Kidney (tissue), 14 donors: Measurements from ENCODE around the gene PHACTR4. TPM values are rescaled to one million over a fixed set of nuclear protein-coding genes. Genes with fewer than 3 reads are reported as not detected.

ENCODE experiments used
- DNase-seq, 5 donors: peaks; one replicate each; pipeline ENCODE4 v3.0.0-alpha.2; 2013 to 2020
- FAIRE-seq: peaks from 2 replicates; lab custom pipeline; 2012; peaks lifted over from hg19 to GRCh38; lab: Jason Lieb, UNC
- H3K27ac ChIP-seq, 2 donors: one replicate each; pipeline ENCODE4 v1.7.0; 2013; ENCODE audit warnings: low read depth in 2 of 2, low read length in 2 of 2, inconsistent platforms in 1 of 2
- H3K27me3 ChIP-seq: one replicate; pipeline ENCODE4 v1.7.1; 2013; ENCODE audit warnings: low read length, inconsistent platforms; ENCODE audit not compliant: control insufficient read depth, insufficient read depth
- H3K36me3 ChIP-seq, 3 donors: one replicate each; pipeline versions ENCODE4 v1.7.0 to v1.7.1; 2013; ENCODE audit warnings: low read length in 3 of 3, control low read depth in 1 of 3, inconsistent platforms in 1 of 3; ENCODE audit not compliant: insufficient read depth in 3 of 3, control insufficient read depth in 2 of 3
- H3K4me1 ChIP-seq, 3 donors: one replicate each; pipeline versions ENCODE4 v1.7.0 to v1.7.1; 2013; ENCODE audit warnings: low read length in 3 of 3, inconsistent platforms in 1 of 3, low read depth in 1 of 3; ENCODE audit not compliant: control insufficient read depth in 2 of 3, insufficient read depth in 2 of 3
- H3K4me3 ChIP-seq, 3 donors: one replicate each; pipeline versions ENCODE4 v1.7.0 to v1.8.1; 2013; ENCODE audit warnings: low read length in 3 of 3, control low read depth in 1 of 3, inconsistent platforms in 1 of 3
- H3K9ac ChIP-seq, 3 donors: one replicate each; pipeline versions ENCODE4 v1.7.0 to v1.7.1; 2013; ENCODE audit warnings: low read length in 3 of 3, control low read depth in 1 of 3, inconsistent platforms in 1 of 3
- H3K9me3 ChIP-seq, 3 donors: one replicate each; pipeline versions ENCODE4 v1.7.0 to v1.7.1; 2013; ENCODE audit warnings: low read length in 3 of 3, control low read depth in 1 of 3, inconsistent platforms in 1 of 3; ENCODE audit not compliant: control insufficient read depth in 2 of 3, insufficient read depth in 1 of 3
- intact Hi-C: fragments of 100-400 bp; cut with DNase I; formaldehyde crosslinking; loops from one replicate; pipeline ENCODE4 v1.11.1; 2022
- polyA plus RNA-seq: library from polyadenylated mRNA; stranded (reverse); fragments of 350-450 nt; fragmentation: Illumina TruSeq; extraction: RNeasy Lipid Tissue Mini Kit (QIAGEN cat#74804); gene quantifications from one replicate; pipeline ENCODE4 v1.2.3, GENCODE V29; 2014; ENCODE audit warnings: low read depth, low replicate concordance; ENCODE audit not compliant: insufficient read depth
- total RNA-seq: library from RNA; stranded (reverse); fragmentation: NEBNext Ultra II Directional; extraction: Animal tissue kit (Norgen Biotek cat#: 25700); gene quantifications from one replicate; pipeline ENCODE4 v1.2.1, GENCODE V29; 2021
- TF ChIP-seq, protein P1 (sequence below): IDR thresholded peaks from 3 replicates; pipeline ENCODE4 v1.5.1; 2012; ENCODE audit warnings: mild to moderate bottlenecking, moderate library complexity, borderline replicate concordance; ENCODE audit not compliant: insufficient read depth; ENCODE audit errors: extremely low read depth
- donor health status: control.
- donor health status: control.
- donor health status: control.
- donor health status: control.
- donor health status: control.
- donor health status: DM: yes; HTN: yes; CAD: no.
- donor health status: Normal renal cell carcinoma (clear cell type).

Gene PHACTR4
- total and polyA plus RNA-seq, 2 donors from 2014 or later: 23.2 to 51.5 TPM

DNA sequence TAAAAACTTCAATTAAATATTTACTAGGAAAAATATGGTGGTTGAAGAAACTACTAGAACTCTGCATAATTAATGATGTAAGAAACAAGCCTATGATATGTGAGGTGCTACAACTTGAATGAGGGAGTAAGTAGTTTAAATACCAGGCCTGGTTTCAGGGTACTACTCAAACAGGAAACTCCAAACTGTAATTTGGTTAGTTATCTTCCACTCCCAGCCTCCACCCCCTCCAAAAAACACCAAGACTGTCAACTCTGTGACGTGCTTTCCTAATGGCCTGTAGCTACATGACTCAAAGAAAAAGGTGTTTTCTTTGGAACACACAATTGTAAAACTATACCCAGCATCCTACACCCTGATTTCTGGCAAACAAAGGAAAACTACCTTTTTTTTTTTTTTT, 80.4 kb downstream of the PHACTR4 start:
- H3K9me3 ChIP-seq: no peaks in the 10 kb centered on the region
- no peak overlapping the region for H3K9ac ChIP-seq
- H3K4me1 ChIP-seq: no peaks in the 10 kb centered on the region
- FAIRE-seq (no peak), DNase-seq (peak in 1 of 5 donors; percentile 14)
- H3K27ac ChIP-seq: no peak overlapping the region
- H3K4me3 ChIP-seq: no peak overlapping the region
- intact Hi-C loops: no loop called here
- no peaks in the 10 kb centered on the region for H3K27me3 ChIP-seq
- peaks cover 0 to 2% (median 0%) of the 10 kb centered on the region in 3 donors for H3K36me3 ChIP-seq
- TF ChIP-seq, protein P1, sequence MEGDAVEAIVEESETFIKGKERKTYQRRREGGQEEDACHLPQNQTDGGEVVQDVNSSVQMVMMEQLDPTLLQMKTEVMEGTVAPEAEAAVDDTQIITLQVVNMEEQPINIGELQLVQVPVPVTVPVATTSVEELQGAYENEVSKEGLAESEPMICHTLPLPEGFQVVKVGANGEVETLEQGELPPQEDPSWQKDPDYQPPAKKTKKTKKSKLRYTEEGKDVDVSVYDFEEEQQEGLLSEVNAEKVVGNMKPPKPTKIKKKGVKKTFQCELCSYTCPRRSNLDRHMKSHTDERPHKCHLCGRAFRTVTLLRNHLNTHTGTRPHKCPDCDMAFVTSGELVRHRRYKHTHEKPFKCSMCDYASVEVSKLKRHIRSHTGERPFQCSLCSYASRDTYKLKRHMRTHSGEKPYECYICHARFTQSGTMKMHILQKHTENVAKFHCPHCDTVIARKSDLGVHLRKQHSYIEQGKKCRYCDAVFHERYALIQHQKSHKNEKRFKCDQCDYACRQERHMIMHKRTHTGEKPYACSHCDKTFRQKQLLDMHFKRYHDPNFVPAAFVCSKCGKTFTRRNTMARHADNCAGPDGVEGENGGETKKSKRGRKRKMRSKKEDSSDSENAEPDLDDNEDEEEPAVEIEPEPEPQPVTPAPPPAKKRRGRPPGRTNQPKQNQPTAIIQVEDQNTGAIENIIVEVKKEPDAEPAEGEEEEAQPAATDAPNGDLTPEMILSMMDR: no peak

GRCh38 chr1:28450561-28450960, 81.0 kb downstream of the PHACTR4 start:
- H3K27ac ChIP-seq: no peak overlapping the region
- TF ChIP-seq, protein P1: no peak
- FAIRE-seq: no peak
- H3K9ac ChIP-seq: no peak overlapping the region
- H3K4me3 ChIP-seq: no peak overlapping the region
- intact Hi-C loops: no loop called here
- H3K27me3 ChIP-seq: no peaks in the 10 kb centered on the region
- H3K9me3 ChIP-seq: no peaks in the 10 kb centered on the region
- peaks cover 0 to 2% (median 0%) of the 10 kb centered on the region in 3 donors for H3K36me3 ChIP-seq
- peaks cover 0 to 2% (median 0%) of the 10 kb centered on the region in 3 donors for H3K4me1 ChIP-seq
- DNase-seq: no peak

DNA sequence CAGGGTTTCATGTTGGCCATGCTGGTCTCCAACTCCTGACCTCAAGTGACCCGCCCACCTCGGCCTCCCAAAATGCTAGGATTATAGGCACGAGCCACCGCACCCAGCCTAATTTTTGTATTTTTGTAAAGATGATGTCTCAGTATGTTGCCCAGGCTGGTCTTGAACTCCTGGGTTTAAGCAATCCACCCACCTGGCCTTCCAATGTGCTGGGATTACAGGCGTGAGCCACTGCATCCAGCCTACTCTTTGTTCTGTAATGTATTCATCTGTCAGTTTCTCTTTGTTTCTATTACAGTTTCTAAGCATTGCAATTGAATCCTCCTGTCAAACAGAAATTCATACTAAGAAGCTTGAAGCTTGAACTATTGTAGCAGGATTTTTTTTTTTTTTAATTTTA, 81.5 kb downstream of the PHACTR4 start:
- DNase-seq (no peak), FAIRE-seq (no peak)
- no peaks in the 10 kb centered on the region for H3K27me3 ChIP-seq
- H3K9me3 ChIP-seq: no peaks in the 10 kb centered on the region
- H3K27ac ChIP-seq: no peak overlapping the region
- H3K9ac ChIP-seq: no peak overlapping the region
- intact Hi-C loops: no loop called here
- peaks cover 0 to 2% (median 0%) of the 10 kb centered on the region in 3 donors for H3K36me3 ChIP-seq
- TF ChIP-seq, protein P1: no peak
- H3K4me3 ChIP-seq: no peak overlapping the region
- H3K4me1 ChIP-seq: peaks cover 0 to 7% (median under 1%) of the 10 kb centered on the region in 3 donors

DNA sequence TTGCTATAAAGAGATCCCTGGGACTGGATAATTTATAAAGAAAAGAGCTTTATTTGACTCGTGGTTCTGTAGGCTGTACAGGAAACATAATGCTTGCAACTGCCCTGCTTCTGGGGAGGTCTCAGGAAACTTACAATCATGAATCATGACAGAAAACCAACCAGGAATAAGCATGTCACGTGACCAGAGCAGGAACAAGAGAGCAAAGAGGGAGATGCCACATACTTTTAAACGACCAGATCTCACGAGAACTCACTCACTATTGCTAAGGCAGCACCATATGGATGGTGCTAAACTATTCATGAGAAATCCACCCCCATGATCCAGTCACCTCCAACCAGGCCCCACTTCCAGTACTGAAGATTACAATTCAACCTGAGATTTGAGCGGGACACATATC, 86.5 kb downstream of the PHACTR4 start:
- intact Hi-C loops: no loop called here
- DNase-seq: peak in 1 of 5 donors; percentile 54
- Histone ChIP-seq H3K27ac (no peak overlapping the region), H3K4me3 (no peak overlapping the region), H3K9me3 (no peaks in the 10 kb centered on the region), H3K27me3 (no peaks in the 10 kb centered on the region), H3K36me3 (peaks cover 0 to 2% (median 2%) of the 10 kb centered on the region in 3 donors), H3K4me1 (peaks cover 0 to 11% (median 2%) of the 10 kb centered on the region in 3 donors), H3K9ac (no peak overlapping the region)
- no peak for FAIRE-seq
- TF ChIP-seq, protein P1: no peak
